ENCODE data around the gene TGFB1I1.

Gene TGFB1I1

DNA sequence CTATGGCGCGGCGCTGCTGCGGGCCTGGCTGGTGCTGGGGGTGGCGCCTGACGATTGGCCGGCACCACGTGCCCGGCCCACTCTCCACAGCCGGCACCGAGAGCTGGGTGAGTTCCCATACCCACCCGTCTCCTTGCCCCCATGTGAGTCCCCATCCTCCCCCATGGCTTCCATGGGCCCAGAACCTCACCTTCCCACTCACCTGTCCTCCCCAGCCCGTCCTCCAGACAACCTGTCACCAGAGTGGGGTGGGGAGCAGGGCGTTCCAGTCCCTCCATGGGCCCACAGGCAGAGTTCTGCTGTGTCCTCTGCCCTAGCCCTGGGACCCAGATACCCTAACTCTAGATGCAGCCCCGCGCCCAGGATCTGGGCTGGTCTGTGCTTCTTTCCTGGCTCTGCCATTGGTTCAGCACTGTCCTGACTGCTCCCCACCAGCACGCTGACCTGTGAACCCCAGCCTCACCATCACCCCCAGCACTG lies 7.1 kb upstream of the TGFB1I1 start:
- DNase-seq = no peak
- in situ Hi-C loops (cut with HindIII; ENCODE audit: low pct_ligation_motif_present, low pct_unique_long_range_greater_than_20kb, low sequenced_read_pairs) = loop anchor here (10.0 kb wide), 1 partner anchor 60 kb away; the partner anchor contains the start of gene AHSP

DNA sequence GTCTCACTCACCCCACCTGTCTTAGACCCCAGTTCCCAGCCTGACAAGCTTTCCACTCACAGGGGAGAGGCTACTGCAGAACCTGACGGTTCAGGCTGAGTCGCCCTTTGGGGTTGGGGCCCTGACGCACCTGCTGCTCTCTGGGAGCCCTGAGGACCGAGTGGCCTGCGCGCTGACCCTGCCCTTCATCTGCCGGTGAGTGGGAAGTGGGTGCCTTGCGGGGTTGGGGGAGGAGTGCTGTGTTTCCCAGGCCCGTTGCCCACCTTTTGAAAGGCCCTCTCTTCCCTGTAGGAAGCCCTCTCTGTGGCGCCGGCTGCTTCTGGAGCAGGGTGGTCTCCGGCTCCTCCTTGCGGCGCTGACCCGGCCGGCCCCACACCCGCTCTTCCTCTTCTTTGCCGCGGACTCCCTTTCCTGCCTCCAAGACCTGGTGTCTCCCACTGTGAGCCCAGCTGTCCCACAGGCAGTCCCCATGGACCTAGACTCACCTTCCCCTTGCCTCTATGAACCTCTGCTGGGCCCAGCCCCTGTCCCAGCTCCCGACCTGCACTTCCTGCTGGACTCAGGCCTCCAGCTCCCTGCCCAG lies 6.1 kb upstream of the TGFB1I1 start:
- DNase-seq = no peak
- in situ Hi-C loops (cut with HindIII; ENCODE audit: low pct_ligation_motif_present, low pct_unique_long_range_greater_than_20kb, low sequenced_read_pairs) = loop anchor here (10.0 kb wide), 1 partner anchor 59 kb away; the partner anchor contains the start of gene AHSP

DNA sequence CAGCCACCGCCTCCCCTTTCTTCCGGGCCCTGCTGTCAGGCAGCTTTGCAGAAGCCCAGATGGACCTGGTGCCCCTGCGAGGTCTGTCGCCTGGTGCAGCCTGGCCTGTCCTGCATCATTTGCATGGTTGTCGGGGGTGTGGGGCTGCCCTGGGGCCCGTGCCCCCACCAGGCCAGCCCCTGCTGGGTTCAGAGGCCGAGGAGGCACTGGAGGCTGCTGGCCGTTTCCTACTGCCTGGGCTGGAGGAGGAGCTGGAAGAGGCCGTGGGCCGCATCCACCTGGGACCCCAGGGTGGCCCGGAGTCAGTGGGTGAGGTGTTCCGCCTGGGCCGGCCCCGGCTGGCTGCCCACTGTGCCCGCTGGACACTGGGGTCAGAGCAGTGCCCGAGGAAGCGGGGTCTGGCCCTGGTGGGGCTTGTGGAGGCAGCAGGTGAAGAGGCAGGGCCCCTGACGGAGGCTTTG lies 5.5 kb upstream of the TGFB1I1 start:
- DNase-seq = no peak
- in situ Hi-C loops (cut with HindIII; ENCODE audit: low pct_ligation_motif_present, low pct_unique_long_range_greater_than_20kb, low sequenced_read_pairs) = loop anchor here (10.0 kb wide), 1 partner anchor 58 kb away; the partner anchor contains the start of gene AHSP

DNA sequence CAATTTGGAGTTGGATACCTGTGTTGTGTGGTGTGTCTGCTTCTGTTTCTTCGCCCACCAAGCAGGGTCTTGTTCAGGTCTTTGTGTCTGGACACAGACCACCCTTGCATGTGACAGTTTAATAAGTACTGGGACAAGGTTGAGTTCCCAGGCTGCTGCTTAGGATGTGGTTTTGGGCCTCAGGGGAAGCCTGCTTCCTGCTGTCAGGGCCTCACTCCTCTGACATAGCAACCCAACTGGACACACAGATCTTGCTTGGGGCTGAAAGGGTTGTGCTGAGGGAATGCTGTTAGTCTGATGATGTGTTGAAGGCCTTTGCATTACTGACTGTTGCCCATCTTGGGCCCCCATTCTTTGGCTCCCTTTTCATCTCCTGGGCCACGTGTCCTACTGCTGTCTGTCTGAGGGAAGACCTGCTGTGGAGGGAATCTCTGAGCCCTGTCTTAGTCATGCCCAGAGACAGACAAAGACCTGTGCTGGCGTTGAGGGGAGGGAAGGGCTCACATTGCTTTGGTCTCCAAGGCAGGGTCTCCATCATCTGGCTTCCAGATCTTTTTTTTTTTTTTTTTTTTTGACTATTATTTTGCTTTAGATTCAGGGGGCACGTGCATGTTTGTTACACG lies 4.7 kb upstream of the TGFB1I1 start:
- DNase-seq = no peak
- in situ Hi-C loops (cut with HindIII; ENCODE audit: low pct_ligation_motif_present, low pct_unique_long_range_greater_than_20kb, low sequenced_read_pairs) = loop anchor here (10.0 kb wide), 1 partner anchor 58 kb away; the partner anchor contains the start of gene AHSP

DNA sequence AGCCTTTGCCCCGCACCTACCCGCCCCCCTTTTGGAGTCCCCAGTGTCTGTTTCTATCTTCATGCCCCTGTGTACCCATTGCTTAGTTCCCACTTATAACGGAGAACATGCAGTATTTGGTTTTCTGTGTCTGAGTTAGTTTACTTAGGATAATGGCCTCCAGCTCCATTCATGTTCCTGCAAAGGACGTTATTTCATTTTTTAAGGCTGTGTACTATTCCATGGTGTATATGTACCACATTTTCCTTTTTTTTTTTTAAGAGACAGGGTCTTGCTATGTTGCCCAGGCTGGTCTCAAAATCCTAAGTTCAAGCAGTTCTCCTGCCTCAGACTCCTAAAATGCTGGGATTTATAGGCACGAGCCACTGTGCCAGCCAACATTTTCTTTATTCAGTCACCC lies 4.1 kb upstream of the TGFB1I1 start:
- in situ Hi-C loops (cut with HindIII; ENCODE audit: low pct_ligation_motif_present, low pct_unique_long_range_greater_than_20kb, low sequenced_read_pairs) = loop anchor here (10.0 kb wide), 1 partner anchor 57 kb away; the partner anchor contains the start of gene AHSP
- no peak for DNase-seq

DNA sequence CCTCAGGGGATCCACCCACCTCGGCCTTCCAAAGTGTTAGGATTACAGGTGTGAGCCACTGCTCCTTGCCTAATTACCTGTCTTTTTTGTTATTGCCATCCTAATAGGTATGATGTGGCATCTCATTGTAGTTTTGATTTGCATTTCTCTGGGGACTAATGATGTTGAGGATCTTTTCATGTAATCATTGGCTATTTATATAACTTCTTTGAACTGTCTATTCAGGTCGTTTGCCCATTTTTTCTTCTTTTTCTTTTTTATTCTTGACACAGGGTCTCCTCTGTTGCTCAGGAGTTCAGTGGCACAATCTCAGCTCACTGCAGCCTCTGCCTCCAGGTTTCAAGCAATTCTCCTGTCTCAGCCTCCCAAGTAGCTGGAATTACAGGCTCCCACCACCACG lies 1.3 kb upstream of the TGFB1I1 start:
- no peak for DNase-seq
- in situ Hi-C loops (cut with HindIII; ENCODE audit: low pct_ligation_motif_present, low pct_unique_long_range_greater_than_20kb, low sequenced_read_pairs) = no loop called here

DNA sequence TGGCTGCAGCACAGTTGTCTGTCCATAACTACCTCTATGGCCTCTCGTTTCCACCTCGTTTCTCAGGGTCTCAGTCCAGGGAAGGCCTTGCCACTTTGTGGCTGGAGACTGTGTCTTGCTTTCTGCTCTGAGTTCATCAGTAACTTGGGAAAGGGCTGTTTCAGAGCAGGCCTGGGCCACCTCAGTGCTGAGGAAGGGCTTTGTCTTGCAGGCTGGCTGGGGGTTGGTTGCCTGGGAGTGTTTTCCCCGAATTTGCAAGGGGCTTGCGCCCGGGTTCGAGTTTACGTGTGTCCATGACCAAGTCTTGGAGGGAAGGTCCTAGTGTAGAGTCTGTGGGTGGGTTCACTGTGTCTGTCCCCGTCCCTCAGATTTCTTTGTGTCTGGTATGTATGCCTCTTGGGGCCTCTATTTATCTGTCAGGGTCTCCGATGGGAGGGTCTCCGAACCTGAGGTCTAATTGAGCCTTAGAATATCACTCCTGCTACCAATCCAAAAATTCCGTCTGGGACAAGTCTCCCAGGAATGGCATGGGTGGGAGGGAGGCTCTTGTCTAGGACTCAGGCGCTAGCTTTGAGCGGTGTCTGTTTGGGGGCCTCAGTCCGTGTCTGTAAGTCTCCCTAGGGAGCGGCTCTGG lies 594 bp upstream of the TGFB1I1 start:
- in situ Hi-C loops (cut with HindIII; ENCODE audit: low pct_ligation_motif_present, low pct_unique_long_range_greater_than_20kb, low sequenced_read_pairs) = no loop called here
- no peak for DNase-seq

DNA sequence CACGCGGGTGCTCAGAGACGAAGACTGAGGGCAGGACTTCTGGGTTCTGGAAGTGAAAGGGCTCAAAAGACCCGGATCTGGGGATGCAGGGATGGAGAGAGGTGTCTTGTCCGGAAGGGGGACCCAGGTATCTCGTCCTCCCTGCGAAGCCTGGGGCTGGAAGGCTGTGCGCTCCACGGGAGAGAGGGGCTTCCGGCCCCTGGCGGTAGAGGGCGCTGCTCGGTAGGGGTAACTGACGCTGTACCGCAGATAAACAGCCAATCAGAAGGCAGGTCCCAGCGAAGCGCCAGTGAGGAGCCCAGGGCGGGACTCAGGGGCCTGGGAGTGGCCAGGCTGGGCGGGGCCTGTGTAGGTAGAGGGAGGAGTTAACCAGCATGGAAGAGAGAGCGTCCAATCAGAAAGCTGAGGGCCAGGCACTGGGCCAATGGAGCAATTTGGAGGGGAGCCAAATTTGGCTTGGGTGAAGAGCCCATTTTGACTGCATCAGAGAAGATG lies 804 bp downstream of the TGFB1I1 start:
- DNase-seq = peak; percentile 75
- in situ Hi-C loops (cut with HindIII; ENCODE audit: low pct_ligation_motif_present, low pct_unique_long_range_greater_than_20kb, low sequenced_read_pairs) = no loop called here

DNA sequence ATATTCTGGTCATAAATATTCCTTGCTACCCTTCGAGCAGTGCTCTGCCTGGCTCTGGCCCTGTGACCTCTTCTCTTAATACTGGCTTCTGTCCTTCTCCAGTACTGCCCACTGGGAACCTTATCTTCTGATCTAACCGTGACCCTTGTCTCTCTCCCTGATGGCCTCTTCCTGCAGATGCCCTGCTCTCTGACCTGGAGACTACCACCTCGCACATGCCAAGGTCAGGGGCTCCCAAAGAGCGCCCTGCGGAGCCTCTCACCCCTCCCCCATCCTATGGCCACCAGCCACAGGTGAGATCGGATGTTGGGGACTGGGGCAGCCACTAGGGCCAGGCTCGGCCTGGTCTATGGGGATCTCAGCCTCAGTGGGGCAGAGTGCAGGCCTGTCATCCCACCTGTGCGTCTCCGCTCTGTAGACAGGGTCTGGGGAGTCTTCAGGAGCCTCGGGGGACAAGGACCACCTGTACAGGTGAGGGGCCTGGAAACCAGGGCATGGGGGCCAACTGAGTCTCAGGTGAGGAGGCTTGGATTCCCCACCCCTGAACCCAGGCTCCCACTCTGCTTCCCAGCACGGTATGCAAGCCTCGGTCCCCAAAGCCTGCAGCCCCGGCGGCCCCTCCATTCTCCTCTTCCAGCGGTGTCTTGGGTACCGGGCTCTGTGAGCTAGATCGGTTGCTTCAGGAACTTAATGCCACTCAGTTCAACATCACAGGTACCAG lies 1.5 kb downstream of the TGFB1I1 start:
- in situ Hi-C loops (cut with HindIII; ENCODE audit: low pct_ligation_motif_present, low pct_unique_long_range_greater_than_20kb, low sequenced_read_pairs) = no loop called here
- no peak for DNase-seq

DNA sequence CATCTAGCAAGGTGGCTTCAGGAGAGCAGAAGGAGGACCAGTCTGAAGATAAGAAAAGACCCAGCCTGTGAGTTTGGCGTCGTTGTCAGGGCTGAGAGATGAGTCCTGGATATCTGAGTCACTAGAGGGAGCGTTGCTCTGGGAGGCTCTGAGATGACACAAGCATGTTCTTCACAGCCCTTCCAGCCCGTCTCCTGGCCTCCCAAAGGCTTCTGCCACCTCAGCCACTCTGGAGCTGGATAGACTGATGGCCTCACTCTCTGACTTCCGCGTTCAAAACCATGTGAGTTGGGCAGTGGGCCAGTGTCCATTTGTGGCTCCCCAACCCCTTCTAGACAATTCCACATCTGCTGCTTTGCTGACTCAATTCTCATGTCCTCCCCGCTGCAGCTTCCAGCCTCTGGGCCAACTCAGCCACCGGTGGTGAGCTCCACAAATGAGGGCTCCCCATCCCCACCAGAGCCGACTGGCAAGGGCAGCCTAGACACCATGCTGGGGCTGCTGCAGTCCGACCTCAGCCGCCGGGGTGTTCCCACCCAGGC lies 2.3 kb downstream of the TGFB1I1 start:
- in situ Hi-C loops (cut with HindIII; ENCODE audit: low pct_ligation_motif_present, low pct_unique_long_range_greater_than_20kb, low sequenced_read_pairs) = no loop called here
- no peak for DNase-seq

DNA sequence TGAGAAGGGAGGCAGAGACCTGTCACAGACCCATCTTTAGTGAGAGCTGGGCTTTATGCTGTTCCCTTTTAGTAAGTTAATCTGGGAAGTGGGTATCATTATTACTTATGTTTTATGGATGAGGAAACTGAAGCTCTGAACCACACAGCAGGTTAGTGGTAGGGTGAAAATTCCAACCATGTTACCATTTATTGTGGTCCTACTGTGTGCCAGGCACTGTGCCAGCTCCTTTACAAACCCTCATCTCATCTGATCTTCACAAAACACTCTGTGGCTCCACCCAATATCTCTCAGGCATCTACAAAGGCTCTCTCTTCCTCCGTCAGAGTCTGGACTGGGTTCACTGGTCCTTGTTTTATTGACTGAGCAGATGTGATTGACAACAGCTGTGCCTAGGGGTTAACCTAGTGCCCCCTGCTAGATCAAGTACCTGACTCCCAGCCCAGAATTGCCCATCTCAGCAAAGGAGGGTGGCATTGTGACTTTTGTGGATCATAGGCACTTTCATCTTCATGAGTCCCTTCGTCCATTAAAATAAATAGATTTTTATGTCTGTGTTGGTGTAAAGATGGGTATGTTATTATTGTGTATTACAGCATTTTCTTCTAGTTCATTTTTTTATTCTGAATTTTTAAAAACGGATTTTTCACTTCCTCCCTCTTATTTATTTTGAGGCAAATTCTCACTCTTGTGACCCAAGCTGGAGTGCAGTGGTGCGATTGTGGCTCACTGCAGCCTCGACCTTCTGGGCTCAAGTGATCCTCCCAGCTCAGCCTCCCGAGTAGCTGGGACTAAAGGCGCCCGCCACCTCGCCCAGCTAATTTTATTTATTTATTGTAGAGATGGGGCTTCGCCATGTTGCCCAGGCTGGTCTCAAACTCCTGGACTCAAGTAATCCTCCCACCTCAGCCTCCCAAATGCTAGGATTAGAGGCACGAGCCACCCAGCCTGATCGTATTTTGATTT lies 3.1 kb downstream of the TGFB1I1 start:
- in situ Hi-C loops (cut with HindIII; ENCODE audit: low pct_ligation_motif_present, low pct_unique_long_range_greater_than_20kb, low sequenced_read_pairs) = no loop called here
- no peak for DNase-seq

DNA sequence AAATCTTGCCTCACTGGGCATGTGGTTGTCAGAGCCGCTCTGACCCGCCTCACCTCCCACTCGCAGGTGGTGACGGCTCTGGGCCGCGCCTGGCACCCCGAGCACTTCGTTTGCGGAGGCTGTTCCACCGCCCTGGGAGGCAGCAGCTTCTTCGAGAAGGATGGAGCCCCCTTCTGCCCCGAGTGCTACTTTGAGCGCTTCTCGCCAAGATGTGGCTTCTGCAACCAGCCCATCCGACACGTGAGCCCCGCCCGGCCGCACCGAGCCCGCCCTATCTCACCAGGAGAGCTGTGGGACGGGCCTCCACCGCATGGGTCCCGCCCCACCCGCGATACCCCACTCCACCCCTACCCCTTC lies 4.0 kb downstream of the TGFB1I1 start:
- no peak for DNase-seq
- in situ Hi-C loops (cut with HindIII; ENCODE audit: low pct_ligation_motif_present, low pct_unique_long_range_greater_than_20kb, low sequenced_read_pairs) = no loop called here

DNA sequence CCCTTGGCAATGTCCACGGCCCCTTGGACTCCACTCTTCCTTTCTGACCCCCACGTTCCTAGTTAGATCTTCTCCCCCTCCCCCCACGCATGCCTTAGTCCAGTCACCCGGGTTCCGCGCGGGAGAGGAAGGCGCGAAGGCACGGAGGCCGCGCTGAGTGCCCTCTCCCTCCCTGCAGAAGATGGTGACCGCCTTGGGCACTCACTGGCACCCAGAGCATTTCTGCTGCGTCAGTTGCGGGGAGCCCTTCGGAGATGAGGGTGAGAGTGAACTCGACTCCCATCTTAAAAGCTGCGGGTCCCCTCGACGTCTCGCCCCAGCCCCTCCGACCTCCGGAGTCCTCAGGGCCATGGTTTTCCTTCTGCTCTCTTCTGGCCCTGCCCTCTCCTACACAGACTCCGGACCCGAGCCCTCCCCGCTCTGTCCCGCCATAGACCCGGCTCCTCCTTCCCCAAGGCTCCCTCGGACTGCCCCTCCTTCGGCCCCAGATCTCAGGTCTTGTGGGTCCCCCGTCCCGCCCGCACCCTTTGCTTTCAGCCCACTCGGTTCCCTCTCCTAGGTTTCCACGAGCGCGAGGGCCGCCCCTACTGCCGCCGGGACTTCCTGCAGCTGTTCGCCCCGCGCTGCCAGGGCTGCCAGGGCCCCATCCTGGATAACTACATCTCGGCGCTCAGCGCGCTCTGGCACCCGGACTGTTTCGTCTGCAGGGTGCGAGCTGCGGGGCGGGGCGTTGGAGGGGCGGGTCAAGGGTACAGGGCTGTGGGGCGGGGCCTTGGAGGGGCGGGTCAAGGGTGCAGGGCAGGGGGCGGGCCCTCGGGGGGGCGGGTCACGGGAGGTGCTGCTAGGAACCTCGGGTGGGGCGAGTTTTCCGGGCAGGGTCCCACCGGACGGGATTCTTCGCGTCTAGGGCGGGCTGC lies 4.6 kb downstream of the TGFB1I1 start:
- in situ Hi-C loops (cut with HindIII; ENCODE audit: low pct_ligation_motif_present, low pct_unique_long_range_greater_than_20kb, low sequenced_read_pairs) = no loop called here
- no peak for DNase-seq

DNA sequence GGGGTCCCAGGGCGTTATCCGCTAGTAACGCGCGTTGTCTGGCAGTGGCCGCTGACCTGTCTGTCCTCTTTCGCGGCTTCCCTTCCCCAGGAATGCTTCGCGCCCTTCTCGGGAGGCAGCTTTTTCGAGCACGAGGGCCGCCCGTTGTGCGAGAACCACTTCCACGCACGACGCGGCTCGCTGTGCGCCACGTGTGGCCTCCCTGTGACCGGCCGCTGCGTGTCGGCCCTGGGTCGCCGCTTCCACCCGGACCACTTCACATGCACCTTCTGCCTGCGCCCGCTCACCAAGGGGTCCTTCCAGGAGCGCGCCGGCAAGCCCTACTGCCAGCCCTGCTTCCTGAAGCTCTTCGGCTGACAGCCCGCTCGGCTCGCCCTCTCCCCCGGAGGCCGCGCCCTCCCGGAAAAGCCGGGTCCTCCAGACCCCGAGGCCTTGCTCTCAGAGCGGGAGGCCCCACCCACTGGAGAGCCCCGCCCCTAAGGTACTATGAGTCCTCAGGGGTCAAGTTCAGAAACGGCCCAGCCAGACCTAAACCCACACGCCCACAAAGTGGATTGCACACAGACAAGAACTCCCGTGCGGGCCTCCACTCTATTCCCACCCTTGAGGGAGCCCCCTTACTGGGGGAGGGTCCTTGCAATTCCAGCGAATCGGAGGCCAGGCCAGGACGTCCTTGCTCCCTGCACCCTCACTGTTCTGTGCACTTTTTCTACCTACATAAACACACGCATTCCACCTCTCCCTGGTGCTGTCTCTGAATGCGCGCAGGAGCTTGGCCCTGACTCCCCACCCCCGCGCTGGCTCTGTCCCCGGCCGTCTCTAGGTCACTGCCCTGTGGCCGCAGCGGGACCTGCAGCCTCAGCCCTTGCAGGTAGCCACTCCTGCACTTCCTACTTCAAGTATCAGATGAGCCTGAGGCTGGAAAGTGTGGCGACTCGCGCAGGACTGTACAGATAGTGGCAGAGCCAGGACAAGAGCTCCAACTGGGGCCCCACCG lies 5.6 kb downstream of the TGFB1I1 start:
- in situ Hi-C loops (cut with HindIII; ENCODE audit: low pct_ligation_motif_present, low pct_unique_long_range_greater_than_20kb, low sequenced_read_pairs) = no loop called here
- no peak for DNase-seq

DNA sequence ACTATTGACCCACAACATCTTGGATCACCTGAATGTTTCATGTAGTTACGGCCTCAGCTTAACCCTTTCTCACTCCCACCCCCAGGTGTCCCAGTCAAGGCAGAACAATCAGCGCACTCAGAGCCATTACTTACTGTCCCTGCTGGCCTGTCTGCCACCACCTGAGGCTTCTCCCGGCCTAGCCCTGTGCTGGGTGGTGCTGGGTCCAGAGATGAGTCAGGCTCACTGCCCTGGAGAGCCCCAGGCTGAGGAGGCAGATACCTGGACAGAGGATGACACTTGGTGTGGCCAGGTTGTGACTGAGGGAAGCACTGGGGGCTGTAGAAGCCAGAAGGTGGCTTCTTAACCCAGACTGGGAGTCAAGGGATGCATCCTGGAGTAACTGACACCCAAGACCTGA lies 7.0 kb downstream of the TGFB1I1 start:
- DNase-seq = no peak
- in situ Hi-C loops (cut with HindIII; ENCODE audit: low pct_ligation_motif_present, low pct_unique_long_range_greater_than_20kb, low sequenced_read_pairs) = no loop called here

DNA sequence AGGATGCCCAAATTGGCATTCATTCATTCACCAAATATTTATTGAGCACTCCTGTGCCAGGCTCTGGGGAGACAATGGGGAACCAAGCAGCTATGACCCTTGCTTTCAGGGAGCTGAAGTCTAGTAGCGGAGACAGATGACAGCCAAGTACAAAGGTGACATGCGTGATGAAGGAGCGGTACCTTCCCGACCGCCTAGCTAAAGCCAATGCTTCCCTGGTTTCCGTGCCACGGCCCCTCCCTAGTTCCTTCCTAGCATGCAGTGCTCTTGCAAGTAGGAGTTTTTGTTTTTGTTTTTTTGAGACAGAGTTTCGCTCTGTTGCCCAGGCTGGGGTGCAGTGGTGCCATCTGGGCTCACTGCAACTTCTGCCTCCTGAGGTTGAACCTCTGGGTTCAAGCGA lies 7.8 kb downstream of the TGFB1I1 start:
- in situ Hi-C loops (cut with HindIII; ENCODE audit: low pct_ligation_motif_present, low pct_unique_long_range_greater_than_20kb, low sequenced_read_pairs) = no loop called here
- DNase-seq = no peak
